T1000 (cell line): ENCODE data around the gene ATP6V0A4.
"Not testable (repeated sequence)": the region's sequence is repeated elsewhere in the genome, so short reads cannot be mapped to it uniquely, and the experiment has no call there.

Experiments
- DNase-seq: peaks from one replicate; lab custom pipeline; 2025; ENCODE audit warnings: mixed read lengths; lab: John Stamatoyannopoulos, UW

The ATP6V0A4 gene

GRCh38 chr7:138750901-138751464 lies 47.0 kb downstream of the ATP6V0A4 start:
- no peak for DNase-seq

DNA sequence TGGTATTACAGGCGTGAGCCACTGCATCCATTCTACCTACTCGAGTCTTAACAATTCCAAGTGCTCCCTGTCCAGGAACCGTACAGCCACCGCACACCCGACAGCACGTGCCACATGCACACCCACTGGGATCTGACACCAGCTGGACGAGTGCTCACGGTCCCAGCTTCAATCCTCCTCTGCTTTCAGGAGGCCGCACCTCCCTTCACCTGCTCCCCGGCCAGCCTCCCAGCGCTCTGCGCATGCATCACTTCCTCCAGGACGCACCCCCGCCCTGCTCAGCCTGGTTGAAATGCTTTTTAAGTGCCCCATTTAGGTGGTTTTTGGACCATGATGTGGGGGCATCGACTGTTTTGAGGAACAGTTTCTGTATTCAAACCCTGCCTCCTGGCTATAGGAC lies 47.5 kb downstream of the ATP6V0A4 start:
- no peak for DNase-seq

- DNase-seq = no peak
These were observed 48.0 kb downstream of the ATP6V0A4 start for GRCh38 chr7:138749960-138750359.

GRCh38 chr7:138748666-138749065 lies 49.3 kb downstream of the ATP6V0A4 start:
- DNase-seq = no peak

DNA sequence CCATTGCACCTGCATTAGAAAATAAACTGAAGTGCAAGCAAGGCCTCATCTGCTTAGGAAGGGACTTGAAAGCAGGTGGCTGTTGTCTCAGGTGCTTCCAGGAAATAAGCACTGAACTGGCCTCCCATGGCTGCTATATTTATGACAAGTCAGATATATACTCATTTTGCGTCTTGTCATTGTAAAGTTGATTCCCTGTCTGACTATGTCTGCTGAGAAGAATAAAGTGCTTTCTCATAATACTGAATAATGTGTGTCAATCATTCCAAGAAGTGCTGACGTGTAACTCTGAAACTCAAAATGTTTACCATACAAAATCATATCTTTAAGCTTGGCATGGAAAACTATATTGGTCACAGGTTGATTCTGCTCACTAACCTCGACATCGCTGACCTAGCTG lies 51.9 kb downstream of the ATP6V0A4 start:
- no peak for DNase-seq

DNA sequence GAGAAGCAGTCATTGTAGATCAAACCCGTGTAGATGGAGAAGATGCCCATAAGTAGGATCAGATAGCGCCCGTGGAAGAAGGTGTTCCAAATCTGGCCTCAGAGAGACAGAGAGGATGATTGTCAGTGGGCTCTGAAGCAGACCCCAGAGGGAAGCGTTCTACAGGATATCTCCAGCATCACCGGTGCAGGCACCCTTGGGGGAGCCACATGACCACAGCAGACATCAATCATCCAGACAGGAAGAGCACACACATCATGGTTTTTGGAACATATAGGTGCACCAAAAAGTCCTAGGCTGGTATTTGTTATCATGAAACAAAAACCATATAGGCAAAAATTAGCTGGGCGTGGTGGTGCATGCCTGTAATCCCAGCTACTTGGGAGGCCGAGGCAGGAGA lies 52.8 kb downstream of the ATP6V0A4 start:
- DNase-seq = no peak

DNA sequence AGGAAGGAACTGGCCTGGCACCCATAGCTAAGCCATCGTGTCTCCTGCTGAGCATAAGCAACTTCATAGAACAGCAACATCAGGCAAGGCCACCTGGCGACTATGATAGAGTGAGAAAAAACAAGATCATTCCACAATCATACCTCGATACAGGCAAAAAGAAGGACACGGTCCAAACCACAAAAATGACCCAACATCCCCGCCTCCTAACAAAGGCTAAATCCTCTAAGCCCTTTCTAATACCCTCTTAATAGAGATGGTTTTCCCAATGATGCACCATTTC lies 56.6 kb downstream of the ATP6V0A4 start:
- DNase-seq = no peak

DNA sequence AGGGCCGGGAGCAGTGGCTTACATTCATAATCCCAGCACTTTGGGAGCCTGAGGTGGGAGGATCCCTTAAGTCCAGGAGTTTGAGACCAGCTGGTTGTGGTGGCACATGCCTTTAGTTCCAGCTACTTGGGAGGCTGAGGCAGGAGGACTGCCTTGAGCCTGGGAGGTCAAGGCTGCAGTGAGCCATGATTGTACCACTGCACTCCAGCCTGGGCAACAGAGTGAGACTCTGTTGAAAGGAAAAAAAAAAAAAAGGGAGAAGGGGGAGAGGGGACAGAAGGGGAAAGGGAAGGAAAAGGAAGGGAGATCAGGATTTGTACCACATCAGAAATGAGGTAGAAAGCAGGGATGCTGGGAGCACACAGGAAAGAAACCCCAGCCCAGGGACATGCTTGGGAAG lies 58.1 kb downstream of the ATP6V0A4 start:
- no peak for DNase-seq

- DNase-seq = peak; percentile 39
These were observed 59.3 kb downstream of the ATP6V0A4 start for GRCh38 chr7:138738551-138739335.

DNA sequence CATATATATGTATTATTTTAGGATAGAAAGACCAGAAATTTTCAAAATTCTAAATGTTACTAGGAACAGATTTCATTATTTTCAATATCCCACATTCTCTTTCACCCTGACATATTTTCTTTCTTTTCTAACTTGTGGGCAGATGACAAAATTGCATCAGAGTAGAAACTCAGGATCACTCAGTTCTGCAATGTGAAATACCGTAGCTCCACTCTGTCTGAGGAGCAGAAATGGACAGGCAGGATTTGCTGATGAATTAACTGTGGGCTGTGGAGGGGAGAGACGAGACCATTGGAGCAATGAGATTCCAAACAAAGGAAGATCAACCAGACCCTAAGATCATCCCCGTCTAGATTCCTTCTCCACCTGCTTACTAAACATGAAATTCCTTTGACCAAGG lies 59.9 kb downstream of the ATP6V0A4 start:
- DNase-seq = no peak

DNA sequence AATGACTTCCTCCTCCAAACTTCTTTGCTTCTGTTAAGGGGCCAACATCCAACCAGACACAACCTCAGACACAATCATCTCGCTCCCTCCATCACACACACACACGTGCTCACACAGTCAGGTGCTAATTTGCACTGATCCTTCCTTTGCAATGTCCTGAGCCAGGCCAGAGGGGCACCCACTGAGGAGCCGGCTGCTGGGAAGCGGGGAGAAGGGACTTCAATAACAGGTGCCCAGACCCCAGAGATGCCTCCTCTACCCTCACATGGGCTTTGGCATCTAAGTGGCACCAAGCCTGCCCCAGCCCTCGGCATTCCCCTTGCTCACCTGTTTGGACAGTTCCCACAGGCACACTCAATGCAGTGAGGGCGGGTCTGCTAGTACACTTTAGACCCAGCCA lies 62.6 kb downstream of the ATP6V0A4 start:
- no peak for DNase-seq

- DNase-seq = not testable (repeated sequence)
These were observed 66.3 kb downstream of the ATP6V0A4 start for GRCh38 chr7:138731733-138732132.

DNA sequence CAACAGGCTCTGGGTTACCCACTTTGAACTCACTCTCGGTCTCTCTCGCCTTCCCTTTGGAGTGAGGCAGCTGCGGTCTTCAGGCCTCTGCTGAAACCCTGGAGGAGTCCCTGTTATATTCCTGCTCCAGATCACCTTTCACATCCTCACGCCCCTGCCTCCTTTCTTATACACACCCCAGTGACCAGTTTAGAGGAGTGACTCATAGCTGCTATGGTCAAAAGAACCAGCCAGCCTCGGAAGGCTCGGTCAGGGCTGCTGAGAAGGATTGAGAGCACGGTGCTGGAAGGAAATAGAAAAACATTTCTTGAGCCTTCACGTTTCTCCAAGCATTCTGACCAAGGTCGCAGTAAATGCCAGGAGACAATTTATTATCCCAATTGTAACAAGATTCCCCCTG lies 68.6 kb downstream of the ATP6V0A4 start:
- DNase-seq = no peak

DNA sequence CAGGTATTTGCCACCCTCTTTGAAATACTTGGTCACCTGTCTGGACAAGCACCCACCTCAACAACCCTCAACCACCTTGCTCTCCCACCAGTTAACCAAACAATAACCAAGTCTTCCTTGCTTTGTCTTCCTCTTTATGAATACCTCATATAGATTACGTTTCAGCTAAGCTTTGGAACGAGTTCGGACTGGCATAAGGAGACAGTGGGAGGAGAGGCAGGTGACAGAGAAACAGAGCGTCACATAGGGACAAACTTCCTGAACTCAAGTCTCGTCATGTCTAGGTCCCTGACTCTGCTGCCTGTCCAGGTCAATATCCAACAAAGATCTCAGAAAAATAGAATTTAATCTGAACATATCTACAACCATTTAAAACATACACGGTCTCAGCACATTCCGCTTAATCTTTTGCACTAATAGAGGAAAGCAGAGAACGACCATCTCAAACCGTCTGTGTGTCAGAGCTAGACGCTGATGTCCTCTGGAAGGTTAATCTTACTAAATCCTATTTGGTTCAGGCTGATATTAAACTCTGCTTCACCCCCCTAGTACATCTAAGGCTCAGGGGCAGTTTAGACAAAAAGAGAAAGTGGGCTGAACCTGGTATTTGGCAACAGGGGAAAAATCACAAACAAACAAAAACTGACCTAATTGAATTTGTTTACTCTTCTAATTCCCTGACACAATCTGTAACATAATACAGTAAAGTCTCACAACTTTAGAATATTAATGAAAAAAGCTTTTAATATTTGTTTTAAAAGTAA lies 70.5 kb downstream of the ATP6V0A4 start:
- DNase-seq = no peak

- no peak for DNase-seq
These were observed 71.7 kb downstream of the ATP6V0A4 start for GRCh38 chr7:138726288-138726687.

- DNase-seq = peak; percentile 19
These were observed 77.7 kb downstream of the ATP6V0A4 start for GRCh38 chr7:138720286-138720685.

DNA sequence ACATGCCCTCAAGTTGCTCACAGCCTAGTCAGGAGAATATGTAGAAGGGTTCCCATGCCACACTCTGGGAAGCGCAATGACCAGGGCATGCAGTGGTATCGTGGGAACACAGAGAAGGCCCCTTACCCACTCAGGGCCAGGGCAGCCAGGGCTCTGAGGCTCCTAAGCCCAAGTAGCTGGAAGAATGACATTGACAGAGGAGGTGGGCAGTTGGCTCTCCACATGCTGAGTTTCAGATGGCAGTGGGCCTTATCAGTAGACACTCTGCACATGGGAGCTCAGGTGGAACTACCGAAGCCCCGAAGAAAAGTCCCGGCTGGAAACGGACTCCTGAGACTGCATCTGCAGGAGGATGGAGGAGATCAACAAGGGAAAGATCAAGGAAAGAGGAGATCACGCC lies 81.1 kb downstream of the ATP6V0A4 start:
- no peak for DNase-seq

- DNase-seq = no peak
These were observed 84.8 kb downstream of the ATP6V0A4 start for GRCh38 chr7:138713191-138713590.

GRCh38 chr7:138712652-138713051 lies 85.3 kb downstream of the ATP6V0A4 start:
- no peak for DNase-seq

DNA sequence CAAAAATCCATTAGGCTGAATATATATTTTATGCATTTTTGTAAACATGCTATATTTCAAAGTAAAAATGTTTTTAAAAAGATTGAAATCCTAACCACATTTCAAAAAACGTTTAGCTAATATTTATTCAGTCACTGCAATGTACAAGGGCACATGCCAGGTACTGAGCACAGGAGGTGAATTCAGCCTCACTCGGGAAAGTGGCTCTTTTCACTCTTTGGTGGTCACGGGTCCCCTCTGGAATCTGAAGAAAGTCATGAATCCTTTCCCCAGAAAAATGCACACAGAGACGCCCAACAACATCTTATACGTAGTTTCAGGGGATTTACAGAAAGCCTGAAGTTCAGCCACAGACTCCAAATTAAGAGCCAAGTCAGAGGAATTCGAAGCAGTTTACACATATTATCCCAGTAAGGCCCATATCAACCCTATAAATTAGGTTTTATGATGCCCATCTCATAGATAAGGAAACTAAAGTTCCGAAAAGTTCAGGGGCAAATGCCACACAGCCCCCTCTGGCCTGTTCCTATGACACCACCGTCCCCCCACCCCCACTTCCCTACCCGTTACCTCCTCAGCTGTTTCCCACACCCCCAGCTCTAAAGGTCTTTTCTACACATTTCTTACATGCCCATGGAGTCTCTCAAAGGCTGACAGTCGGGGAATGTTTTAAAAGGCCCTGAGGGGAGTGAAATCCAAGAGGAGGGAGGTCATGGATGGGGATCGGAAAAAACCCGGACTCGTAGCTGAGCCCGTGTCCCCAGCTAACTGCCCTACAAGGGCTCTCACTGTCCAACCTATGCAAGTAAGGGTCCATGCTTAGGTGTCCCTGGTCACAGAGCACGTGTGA lies 87.2 kb downstream of the ATP6V0A4 start:
- no peak for DNase-seq

- DNase-seq = no peak
These were observed 92.8 kb downstream of the ATP6V0A4 start for GRCh38 chr7:138705167-138705566.

DNA sequence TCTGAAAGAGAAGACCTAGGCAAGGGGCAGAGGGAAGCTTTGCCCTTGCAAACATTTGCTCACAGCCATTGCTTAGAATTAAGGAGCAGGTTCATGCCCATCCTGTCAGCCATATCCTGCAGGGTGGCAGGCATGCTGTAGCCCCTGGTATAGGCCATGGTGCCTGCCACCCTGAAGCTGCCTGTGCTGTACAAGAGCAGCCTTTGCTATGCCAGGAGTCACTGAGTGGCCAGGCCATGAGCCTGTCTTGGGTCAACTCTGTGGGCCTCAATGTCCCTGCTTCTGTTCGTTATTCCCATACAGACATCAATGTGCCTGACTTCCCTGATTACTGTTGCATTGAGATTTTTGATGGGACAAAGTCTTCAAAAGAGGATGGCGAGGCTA lies 96.5 kb downstream of the ATP6V0A4 start:
- no peak for DNase-seq
